ENCODE data around the gene CLCA4.

Gene CLCA4

GRCh38 chr1:86567878-86568277 lies 21.0 kb downstream of the CLCA4 start:
- no peak for TF ChIP-seq CTCF (IDR thresholded peaks at IDR 0.05; ENCODE audit: control insufficient read depth, insufficient read depth, low read depth, low read length, missing control alignments)
- H3K4me3 ChIP-seq (ENCODE audit: control insufficient read depth, low read depth, low read length) = no peak overlapping the region
- no peak for DNase-seq (ENCODE audit: low read depth)

DNA sequence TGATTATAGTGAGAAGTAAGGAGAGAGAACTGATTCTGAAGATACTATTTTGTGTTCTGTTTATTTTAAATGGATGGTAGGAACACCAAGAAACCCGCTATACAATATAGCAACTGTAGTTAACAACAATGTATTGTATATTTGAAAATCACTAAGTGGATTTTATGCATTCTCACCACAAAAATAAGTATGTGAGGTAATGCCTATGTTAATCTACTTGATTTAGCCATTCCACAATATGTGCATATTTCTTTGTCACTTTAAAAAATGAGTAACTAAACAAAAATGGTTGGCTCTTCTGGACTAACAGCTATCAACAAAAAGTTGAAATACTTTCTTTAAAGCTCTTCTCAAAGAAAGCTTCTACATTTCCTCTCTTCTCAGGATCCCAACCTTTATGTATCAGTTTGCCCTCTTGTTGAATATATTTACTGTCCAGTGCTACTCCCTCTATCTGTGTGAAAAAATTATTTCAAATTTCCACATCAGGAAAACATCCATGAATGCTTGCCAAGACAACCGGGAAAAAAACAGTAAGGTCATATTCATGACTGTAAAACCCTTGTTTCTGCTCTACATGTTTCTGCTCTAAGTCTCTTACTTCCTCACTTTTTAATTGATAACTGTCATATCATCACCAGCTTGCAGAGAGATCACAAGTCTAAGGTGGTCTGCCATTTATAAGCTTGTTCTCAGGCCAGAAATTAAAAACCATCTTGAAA lies 27.0 kb downstream of the CLCA4 start:
- H3K4me3 ChIP-seq (ENCODE audit: control insufficient read depth, low read depth, low read length) = no peak overlapping the region
- TF ChIP-seq CTCF (IDR thresholded peaks at IDR 0.05; ENCODE audit: control insufficient read depth, insufficient read depth, low read depth, low read length, missing control alignments) = no peak
- no peak for DNase-seq (ENCODE audit: low read depth)

GRCh38 chr1:86581231-86581630 lies 34.4 kb downstream of the CLCA4 start:
- H3K4me3 ChIP-seq (ENCODE audit: control insufficient read depth, low read depth, low read length) = no peak overlapping the region
- no peak for DNase-seq (ENCODE audit: low read depth)
- TF ChIP-seq CTCF (IDR thresholded peaks at IDR 0.05; ENCODE audit: control insufficient read depth, insufficient read depth, low read depth, low read length, missing control alignments) = no peak

GRCh38 chr1:86582161-86582560 lies 35.3 kb downstream of the CLCA4 start:
- no peak for DNase-seq (ENCODE audit: low read depth)
- H3K4me3 ChIP-seq (ENCODE audit: control insufficient read depth, low read depth, low read length) = no peak overlapping the region
- no peak for TF ChIP-seq CTCF (IDR thresholded peaks at IDR 0.05; ENCODE audit: control insufficient read depth, insufficient read depth, low read depth, low read length, missing control alignments)

GRCh38 chr1:86583032-86583431 lies 36.2 kb downstream of the CLCA4 start:
- no peak for TF ChIP-seq CTCF (IDR thresholded peaks at IDR 0.05; ENCODE audit: control insufficient read depth, insufficient read depth, low read depth, low read length, missing control alignments)
- DNase-seq (ENCODE audit: low read depth) = no peak
- no peak overlapping the region for H3K4me3 ChIP-seq (ENCODE audit: control insufficient read depth, low read depth, low read length)

DNA sequence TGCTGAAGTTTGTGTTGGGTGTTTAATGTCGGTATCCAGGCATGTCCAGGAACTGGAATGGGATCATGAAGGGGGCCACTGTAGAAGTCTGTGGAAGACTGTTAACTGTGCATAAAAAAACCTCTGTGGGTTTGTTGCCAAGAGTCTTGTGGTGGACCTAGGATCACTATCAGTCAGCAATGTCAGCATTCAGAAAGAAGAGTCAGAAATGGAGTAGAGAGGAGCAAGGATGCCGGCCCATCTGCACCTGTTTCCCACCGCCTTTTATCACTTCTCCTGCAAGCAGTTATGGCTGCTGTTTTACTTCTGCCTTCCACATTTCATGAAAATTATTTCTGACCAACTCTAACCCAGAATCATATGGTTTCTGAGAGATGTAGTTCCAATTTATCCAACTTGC lies 36.7 kb downstream of the CLCA4 start:
- TF ChIP-seq CTCF (IDR thresholded peaks at IDR 0.05; ENCODE audit: control insufficient read depth, insufficient read depth, low read depth, low read length, missing control alignments) = no peak
- no peak for DNase-seq (ENCODE audit: low read depth)
- H3K4me3 ChIP-seq (ENCODE audit: control insufficient read depth, low read depth, low read length) = no peak overlapping the region
